K562 (cell line): ENCODE results near the gene RIT1. TPM values are rescaled to one million over a fixed set of nuclear protein-coding genes. Genes with fewer than 3 reads are reported as not detected.

Experiments
- CBX5 ChIP-seq: IDR thresholded peaks from 2 replicates; pipeline ENCODE4 v1.6.1; 2014; ENCODE audit warnings: low read depth, borderline replicate concordance
- CBX8 ChIP-seq: fragments of 200-600 bp; sonication (generic); IDR thresholded peaks from 2 replicates; pipeline ENCODE4 v1.6.1; 2012; ENCODE audit warnings: borderline replicate concordance, mixed run types, low read depth, mild to moderate bottlenecking, moderate library complexity, mixed read lengths, low read length, control low read depth, inconsistent platforms; ENCODE audit not compliant: poor library complexity, severe bottlenecking; ENCODE audit errors: extremely low read depth
- CHCHD3 ChIP-seq: fragments of 250-450 bp; sonication (Bioruptor Pico); IDR thresholded peaks from 2 replicates; pipeline ENCODE4 v2.1.2; 2022; ENCODE audit warnings: mild to moderate bottlenecking
- CREB3L1 ChIP-seq: fragments of 450-650 bp; IDR thresholded peaks from 2 replicates; pipeline ENCODE4 v1.6.1; 2014; ENCODE audit warnings: low read depth, mild to moderate bottlenecking, moderate library complexity, borderline replicate concordance
- CREM ChIP-seq: IDR thresholded peaks from 2 replicates; pipeline ENCODE4 v1.6.1; 2014; ENCODE audit warnings: antibody characterized with exemption, low read depth
- HNRNPL ChIP-seq: fragments of 200-400 bp; formaldehyde crosslinking; IDR thresholded peaks from 2 replicates; pipeline ENCODE4 v1.6.1; 2017; ENCODE audit warnings: low read depth, mild to moderate bottlenecking, low read length
- KDM5B ChIP-seq: fragments of 200-600 bp; sonication (generic); IDR thresholded peaks from 2 replicates; pipeline ENCODE4 v1.6.1; 2012; ENCODE audit warnings: low read depth, mild to moderate bottlenecking, moderate library complexity, low read length, control low read depth, inconsistent platforms; ENCODE audit not compliant: insufficient replicate concordance
- L3MBTL2 ChIP-seq: fragments of 450-650 bp; IDR thresholded peaks from 2 replicates; pipeline ENCODE4 v1.6.1; 2016; ENCODE audit warnings: mild to moderate bottlenecking, moderate library complexity
- MEIS2 ChIP-seq: fragments of 450-650 bp; IDR thresholded peaks from 2 replicates; pipeline ENCODE4 v1.6.1; 2014; ENCODE audit warnings: mild to moderate bottlenecking; ENCODE audit not compliant: partially characterized antibody
- NCOR1 ChIP-seq: fragments of 450-650 bp; IDR thresholded peaks from 2 replicates; pipeline ENCODE4 v1.6.1; 2016; ENCODE audit warnings: mild to moderate bottlenecking, moderate library complexity
- RBM34 ChIP-seq: fragments of 200-400 bp; formaldehyde crosslinking; IDR thresholded peaks from 2 replicates; pipeline ENCODE4 v1.6.1; 2018; ENCODE audit warnings: low read length, borderline replicate concordance; ENCODE audit not compliant: insufficient read depth
- SMAD2 ChIP-seq: fragments of 150-350 bp; IDR thresholded peaks from 2 replicates; pipeline ENCODE4 v1.6.1; 2014; ENCODE audit warnings: low read depth, mild to moderate bottlenecking, low read length
- SMARCB1 ChIP-seq: IDR thresholded peaks from 2 replicates; pipeline ENCODE4 v1.6.1; 2011; ENCODE audit warnings: improper control_type of control experiment, low read depth; ENCODE audit not compliant: insufficient read length
- TARDBP ChIP-seq: fragments of 450-650 bp; IDR thresholded peaks from 2 replicates; pipeline ENCODE4 v1.6.1; 2016
- TCF15 ChIP-seq: fragments of 250-450 bp; sonication (Bioruptor Pico); IDR thresholded peaks from 2 replicates; pipeline ENCODE4 v1.8.0; 2022; ENCODE audit warnings: moderate library complexity, mild to moderate bottlenecking, inconsistent platforms
- TEAD4 ChIP-seq, 2 experiments: sonication (generic) in 1 of 2; formaldehyde crosslinking in 1 of 2; IDR thresholded peaks; 2 replicates each; pipeline versions ENCODE4 v1.6.1 to v1.8.0; 2012 to 2022; ENCODE audit warnings: borderline replicate concordance in 1 of 2, inconsistent platforms in 1 of 2, low read length in 1 of 2, mild to moderate bottlenecking in 1 of 2, missing genetic modification reagents in 1 of 2
- THAP12 ChIP-seq: fragments of 250-450 bp; sonication (Bioruptor Pico); IDR thresholded peaks from 2 replicates; pipeline ENCODE4 v1.9.0; 2021; ENCODE audit warnings: mild to moderate bottlenecking, inconsistent platforms
- XRCC5 ChIP-seq: fragments of 200-400 bp; formaldehyde crosslinking; IDR thresholded peaks from 2 replicates; pipeline ENCODE4 v1.6.1; 2017; ENCODE audit warnings: low read depth, mild to moderate bottlenecking, low read length
- ZNF316 ChIP-seq: fragments of 450-650 bp; IDR thresholded peaks from 2 replicates; pipeline ENCODE4 v1.6.1; 2016
- ZNF561 ChIP-seq: fragments of 450-650 bp; formaldehyde crosslinking; conservative IDR thresholded peaks from 2 replicates; pipeline ENCODE4 v1.4.0; 2020; ENCODE audit warnings: mild to moderate bottlenecking, moderate library complexity
- ZNF589 ChIP-seq: fragments of 200-800 bp; sonication (Bioruptor generic); IDR thresholded peaks from 2 replicates; pipeline ENCODE4 v1.6.1; 2016; ENCODE audit warnings: low read depth, missing genetic modification characterization, missing compliant biosample characterization
- ZZZ3 ChIP-seq: fragments of 450-650 bp; IDR thresholded peaks from 2 replicates; pipeline ENCODE4 v1.6.1; 2016; ENCODE audit warnings: antibody characterized with exemption, mild to moderate bottlenecking, moderate library complexity
- polyA plus RNA-seq, 8 experiments: library from polyadenylated mRNA; depleted of rRNA in 4 of 8; stranded (reverse) in 5 of 8; unstranded in 3 of 8; fragments of >200 nt; fragmentation: Nextera tagmentation in 2 of 8; fragmentation: Illumina TruSeq in 1 of 8; extraction: Ambion mirVana in 2 of 8; extraction: Trizol in 1 of 8; gene quantifications; 2 replicates each; pipeline versions ENCODE4 v1.2.1 to v1.2.3, GENCODE V29; 2011 to 2014; ENCODE audit warnings: inconsistent platforms in 1 of 8, missing spikeins in 1 of 8
- total RNA-seq, 7 experiments: library from RNA; depleted of rRNA in 6 of 7; stranded (reverse); fragments of >200 nt in 6 of 7; fragmentation: Illumina TruSeq in 2 of 7; extraction: Trizol in 2 of 7; gene quantifications; 2 replicates each; pipeline versions ENCODE4 v1.2.1 to v1.2.3, GENCODE V29; 2011 to 2021; ENCODE audit warnings: low replicate concordance in 1 of 7
- TF ChIP-seq, protein P1 (sequence below): fragments of 250-450 bp; sonication (Bioruptor Pico); IDR thresholded peaks from 2 replicates; pipeline ENCODE4 v1.5.0; 2020; ENCODE audit warnings: mild to moderate bottlenecking

Gene RIT1
- total and polyA plus RNA-seq, 9 of the 15 experiments (the other 6 are each of a cell fraction or from before 2014, with no cell fraction given): 13.5 to 57.6 (median 22.9) TPM

- TF ChIP-seq HNRNPL: no peak
- TF ChIP-seq TEAD4 (IDR thresholded peaks at IDR 0.05; ENCODE audit: low read length): peak; percentile 33; the same call in 1 of the 2 replicates
- no peak for TF ChIP-seq TEAD4 (CRISPR knock-in tag; IDR thresholded peaks at IDR 0.05; ENCODE audit: borderline replicate concordance)
- no peak for TF ChIP-seq CHCHD3
- TF ChIP-seq ZZZ3: peak; percentile 93
- TF ChIP-seq CBX5: no peak
- TF ChIP-seq CREB3L1: peak; percentile 87
- TF ChIP-seq TCF15 (CRISPR knock-in tag): no peak
- peak; percentile 96 for TF ChIP-seq THAP12 (CRISPR knock-in tag)
- no peak for TF ChIP-seq XRCC5
- no peak for TF ChIP-seq ZNF561 (CRISPR knock-in tag)
- peak; percentile 97 for TF ChIP-seq CREM
- TF ChIP-seq, protein P1, sequence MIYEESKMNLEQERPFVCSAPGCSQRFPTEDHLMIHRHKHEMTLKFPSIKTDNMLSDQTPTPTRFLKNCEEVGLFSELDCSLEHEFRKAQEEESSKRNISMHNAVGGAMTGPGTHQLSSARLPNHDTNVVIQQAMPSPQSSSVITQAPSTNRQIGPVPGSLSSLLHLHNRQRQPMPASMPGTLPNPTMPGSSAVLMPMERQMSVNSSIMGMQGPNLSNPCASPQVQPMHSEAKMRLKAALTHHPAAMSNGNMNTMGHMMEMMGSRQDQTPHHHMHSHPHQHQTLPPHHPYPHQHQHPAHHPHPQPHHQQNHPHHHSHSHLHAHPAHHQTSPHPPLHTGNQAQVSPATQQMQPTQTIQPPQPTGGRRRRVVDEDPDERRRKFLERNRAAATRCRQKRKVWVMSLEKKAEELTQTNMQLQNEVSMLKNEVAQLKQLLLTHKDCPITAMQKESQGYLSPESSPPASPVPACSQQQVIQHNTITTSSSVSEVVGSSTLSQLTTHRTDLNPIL (CRISPR knock-in tag): no peak
- TF ChIP-seq CBX8: no peak
- peak; percentile 97 for TF ChIP-seq KDM5B
- TF ChIP-seq TARDBP: peak; percentile 18; the same call in 1 of the 2 replicates
- no peak for TF ChIP-seq SMARCB1
- peak; percentile 99 for TF ChIP-seq MEIS2
- peak; percentile 67; the same call in 1 of the 2 replicates for TF ChIP-seq ZNF589 (CRISPR knock-in tag)
- peak; percentile 90 for TF ChIP-seq ZNF316
- TF ChIP-seq L3MBTL2: peak; percentile 32
- no peak for TF ChIP-seq RBM34
- TF ChIP-seq NCOR1: peak; percentile 22; the same call in 1 of the 2 replicates
- TF ChIP-seq SMAD2: no peak
Observed at GRCh38 chr1:155934097-155934935, 23.2 kb upstream of the RIT1 start, which contains the start of gene KHDC4 (continued).
